GM19099 (cell line): ENCODE data around the gene FCRLA.

Source experiments
- POLR2A ChIP-seq: IDR thresholded peaks from 3 replicates; pipeline ENCODE4 v1.6.1; 2011; ENCODE audit warnings: low read depth; ENCODE audit not compliant: insufficient read length; ENCODE audit errors: extremely low read depth

Gene FCRLA

DNA sequence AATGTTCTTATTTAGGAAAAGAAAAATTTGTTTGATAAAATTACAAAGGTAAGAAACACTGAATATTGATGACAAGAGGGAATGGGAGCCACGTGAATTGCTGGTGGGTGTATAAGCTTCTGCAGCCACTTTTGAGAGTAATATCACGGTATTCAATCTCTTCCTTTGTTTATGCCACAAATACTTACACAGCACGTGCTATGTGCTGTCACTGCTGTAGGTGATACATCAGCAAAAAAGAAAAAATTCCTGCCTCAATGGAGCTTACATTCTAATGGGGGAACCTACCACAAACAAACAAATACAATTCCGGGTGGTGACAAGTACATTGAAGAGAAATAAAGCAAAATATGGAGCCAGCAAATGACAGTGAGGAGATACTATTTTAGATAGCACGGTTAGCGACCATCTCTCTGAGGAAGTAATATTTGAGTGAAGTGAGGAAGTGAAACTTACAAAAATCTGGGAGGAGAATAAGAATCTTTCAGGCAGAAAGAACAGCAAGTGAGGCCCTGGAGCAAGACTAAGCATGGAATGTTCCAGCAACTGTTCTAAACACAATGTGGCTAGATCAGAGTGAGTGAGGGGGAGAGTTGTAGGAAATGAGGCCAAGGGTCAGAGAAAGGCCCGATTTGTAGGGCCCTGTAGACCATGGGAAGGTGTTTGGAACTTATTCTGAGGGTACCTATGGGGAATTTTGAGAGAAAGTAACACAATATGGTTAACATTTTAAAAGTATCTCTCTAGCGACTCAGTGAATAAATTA lies 11.7 kb downstream of the FCRLA start:
- no peak for TF ChIP-seq POLR2A

DNA sequence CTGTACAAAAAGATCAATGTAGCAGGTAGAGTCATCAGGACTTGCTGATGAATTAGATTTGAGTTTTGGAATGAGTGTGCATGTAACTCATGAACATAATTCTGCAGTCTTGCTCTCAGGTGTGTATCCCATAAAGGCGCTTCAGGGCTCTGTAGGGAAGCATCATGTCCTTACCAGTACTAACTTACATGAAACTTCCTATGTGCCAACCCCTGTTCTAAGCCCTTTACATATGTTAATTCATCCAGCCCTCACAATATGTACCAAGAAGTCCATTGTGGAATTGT lies 12.2 kb downstream of the FCRLA start:
- no peak for TF ChIP-seq POLR2A

DNA sequence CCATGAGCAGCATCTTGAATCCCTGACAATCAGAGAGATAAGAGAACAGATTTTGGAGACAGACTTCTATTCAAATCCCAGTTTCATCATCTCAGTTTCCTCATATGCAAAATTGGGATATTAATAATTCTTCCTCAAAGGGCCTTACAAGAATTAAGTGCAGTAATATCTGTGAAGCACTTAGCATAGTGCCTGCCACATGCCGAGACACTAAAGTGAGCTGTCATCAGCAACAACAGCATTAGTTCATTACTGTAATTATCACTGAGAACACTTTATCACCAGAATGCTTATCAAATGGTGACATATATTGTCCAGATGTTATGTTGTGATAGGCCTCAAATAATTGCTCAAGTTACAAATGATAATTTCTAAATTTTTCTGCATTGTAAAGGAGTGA lies 13.4 kb downstream of the FCRLA start:
- no peak for TF ChIP-seq POLR2A

DNA sequence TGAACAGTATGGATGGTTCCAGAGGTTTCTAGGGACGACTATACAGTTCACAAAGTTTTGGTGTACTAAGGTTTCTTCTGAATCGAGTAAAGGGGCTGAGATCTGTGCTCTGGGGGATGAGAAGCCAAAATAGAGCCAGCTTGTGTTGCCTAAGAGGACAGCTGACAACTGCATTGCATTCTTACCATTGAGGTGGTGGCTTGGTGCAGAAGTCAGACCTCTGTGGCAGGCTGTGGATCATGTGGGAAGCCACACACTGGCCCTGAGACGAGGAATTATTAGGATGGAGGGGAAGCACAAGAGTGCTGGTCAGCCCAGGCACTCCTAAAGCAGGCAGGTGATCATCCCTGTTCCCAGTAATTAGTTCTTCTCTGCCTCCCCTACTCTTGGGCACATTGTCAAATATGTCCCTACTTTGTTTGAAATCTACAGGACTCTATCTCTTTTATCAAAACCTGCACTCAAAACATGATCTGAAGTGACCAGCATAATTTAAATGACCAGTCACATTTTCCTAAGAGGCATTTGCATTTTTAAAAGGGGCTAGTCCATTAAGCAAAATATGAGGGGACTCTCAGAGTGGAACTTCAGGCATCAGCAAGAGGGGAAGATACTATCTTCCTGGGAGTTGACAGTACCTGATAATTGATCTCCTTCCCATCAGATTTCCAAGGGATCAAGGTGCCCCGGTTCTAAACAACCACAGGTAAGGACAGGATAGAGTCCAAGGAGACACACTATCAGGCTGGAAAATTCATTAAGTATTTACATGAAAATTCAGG lies 14.1 kb downstream of the FCRLA start, which contains the start of gene FCRLB:
TSS of gene FCRLB (plus strand) at position 589 of the 782 bp plus-strand sequence. CDS start 1,129 bp downstream, outside the sequence.
- TF ChIP-seq POLR2A = no peak

DNA sequence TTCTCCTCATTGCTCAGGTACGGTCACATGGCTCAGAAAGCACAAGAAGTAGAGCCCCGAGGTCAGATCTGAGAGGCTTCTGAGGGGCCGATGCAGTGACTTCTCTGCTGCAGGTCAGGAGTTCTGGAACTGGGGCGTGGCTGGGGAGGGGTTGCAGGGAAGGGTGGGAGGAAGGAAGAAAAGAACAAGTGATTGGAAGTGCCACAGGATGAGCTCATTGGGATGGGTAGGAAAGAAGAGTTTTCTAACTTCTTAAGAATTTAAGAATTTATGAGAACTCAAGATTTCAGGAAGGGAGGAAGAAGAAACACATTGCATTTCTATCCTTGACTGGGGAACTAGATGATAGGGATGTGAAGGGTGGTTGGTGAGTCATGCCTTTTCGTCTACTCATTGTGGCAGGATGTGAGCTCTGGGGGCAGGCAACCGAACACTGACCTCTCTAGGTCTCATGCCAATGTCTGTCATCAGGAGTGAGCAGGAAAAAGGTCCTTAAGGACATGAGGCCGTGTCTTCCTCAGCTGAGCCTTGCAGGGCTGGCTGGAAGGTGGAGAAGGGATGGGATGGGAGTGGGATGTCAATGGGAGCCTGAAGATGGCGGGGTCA lies 14.8 kb downstream of the FCRLA start:
- no peak for TF ChIP-seq POLR2A

DNA sequence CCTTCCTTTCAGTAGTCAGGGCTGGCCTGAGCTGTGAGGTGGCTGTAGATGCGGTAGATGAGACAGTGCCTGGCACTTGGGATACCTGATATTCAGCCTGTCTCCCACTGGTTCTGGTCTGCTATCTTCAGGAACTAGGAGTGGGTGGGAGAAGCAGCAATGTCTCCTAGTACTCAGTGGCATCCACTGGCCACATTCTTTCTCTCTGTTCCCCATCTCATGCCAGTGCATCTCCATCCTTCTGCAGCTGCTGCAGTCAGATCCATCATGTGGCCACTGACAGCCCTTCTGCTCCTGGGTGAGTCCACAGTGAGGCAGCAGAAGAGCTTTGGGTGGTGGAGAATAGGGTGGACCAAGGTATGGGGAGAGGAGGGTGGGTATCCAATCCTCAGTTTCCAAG lies 15.4 kb downstream of the FCRLA start:
- TF ChIP-seq POLR2A = no peak

DNA sequence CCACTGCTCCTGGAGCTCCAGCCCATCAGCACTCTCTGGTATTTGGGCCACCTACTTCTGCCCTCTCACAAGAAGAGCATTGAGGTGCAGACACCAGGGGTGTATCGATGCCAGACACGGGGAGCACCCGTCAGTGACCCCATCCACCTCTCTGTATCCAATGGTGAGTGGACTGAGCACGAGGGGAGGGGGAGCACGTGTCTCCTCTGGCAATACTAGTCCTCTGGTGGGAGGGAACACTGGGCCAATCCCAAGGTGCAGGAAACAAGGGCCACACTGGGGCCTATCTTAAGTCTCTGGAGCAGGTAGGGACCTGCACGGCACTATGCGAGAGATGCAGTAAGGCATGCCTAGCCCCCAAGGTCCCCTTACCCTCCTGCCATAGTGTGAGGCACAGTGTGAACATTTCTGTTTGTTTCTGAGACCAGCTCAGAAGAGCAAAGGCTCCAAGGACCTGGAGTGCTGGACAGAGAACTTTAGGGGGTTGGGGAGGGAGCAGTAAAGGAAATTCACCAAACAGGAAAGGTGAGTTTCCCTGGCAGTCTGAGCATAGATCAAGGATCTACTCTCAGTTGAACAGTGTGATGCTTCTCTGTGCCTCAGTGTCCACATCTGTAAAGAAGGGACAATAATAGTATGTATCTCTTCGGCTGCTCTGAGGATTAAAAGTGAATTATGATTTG lies 16.6 kb downstream of the FCRLA start:
- no peak for TF ChIP-seq POLR2A

DNA sequence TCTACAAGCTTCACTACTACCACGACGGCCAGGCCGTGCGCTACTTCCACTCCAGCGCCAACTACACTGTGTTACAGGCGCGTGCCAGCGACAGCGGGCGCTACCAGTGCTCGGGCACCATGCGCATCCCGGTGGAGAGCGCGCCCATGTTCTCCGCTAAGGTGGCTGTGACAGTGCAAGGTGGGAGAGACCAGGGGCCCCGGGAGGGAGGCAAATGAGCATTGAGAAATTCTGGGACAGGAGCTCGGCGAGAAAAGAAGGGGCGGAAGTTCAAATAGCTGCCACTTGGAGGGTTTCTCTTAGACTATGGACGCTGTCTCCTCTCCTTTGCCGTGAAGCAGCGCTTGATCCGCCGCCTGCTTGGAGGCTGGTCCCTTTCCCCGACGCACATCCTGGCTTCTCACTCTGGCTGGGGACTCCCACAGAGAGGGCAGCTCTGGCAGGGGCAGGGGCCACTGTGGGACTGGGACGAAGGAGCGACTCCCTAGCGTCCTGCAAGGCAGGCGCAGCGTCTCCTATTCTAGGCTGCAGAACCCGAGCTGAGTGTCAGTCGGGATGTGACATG lies 19.0 kb downstream of the FCRLA start:
- TF ChIP-seq POLR2A = peak; percentile 47

DNA sequence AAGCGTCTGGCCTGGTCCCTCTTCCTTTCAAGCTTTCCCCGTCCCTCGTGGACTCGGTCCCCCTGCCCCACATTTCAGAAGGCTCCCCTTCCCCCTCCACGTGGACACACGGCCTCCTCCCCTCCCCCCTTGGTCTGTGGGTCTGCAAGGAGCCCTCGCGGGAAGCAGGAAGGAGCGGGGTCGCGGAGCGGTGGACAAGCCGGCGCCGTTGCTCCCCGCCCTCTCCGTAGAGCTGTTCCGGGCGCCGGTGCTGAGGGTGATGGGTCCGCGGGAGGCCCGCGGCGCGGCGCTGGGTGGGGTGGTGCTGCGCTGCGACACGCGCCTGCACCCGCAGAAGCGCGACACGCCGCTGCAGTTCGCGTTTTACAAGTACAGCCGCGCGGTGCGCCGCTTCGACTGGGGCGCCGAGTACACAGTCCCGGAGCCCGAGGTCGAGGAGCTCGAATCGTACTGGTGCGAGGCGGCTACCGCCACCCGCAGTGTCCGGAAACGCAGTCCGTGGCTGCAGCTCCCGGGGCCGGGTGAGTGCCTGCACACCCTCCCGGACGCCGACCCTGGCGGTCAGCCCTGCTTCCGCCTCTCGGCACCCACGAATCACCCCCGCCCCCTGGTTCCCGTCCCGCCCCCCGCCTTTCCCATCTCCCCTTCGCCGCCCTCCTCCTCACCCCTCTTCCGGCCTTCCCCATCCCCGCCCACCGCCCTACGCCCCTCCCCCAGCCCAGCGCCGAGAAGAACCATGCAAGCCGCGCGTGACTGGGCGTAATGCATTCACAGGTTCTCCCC lies 19.6 kb downstream of the FCRLA start:
- TF ChIP-seq POLR2A = peak; percentile 97

DNA sequence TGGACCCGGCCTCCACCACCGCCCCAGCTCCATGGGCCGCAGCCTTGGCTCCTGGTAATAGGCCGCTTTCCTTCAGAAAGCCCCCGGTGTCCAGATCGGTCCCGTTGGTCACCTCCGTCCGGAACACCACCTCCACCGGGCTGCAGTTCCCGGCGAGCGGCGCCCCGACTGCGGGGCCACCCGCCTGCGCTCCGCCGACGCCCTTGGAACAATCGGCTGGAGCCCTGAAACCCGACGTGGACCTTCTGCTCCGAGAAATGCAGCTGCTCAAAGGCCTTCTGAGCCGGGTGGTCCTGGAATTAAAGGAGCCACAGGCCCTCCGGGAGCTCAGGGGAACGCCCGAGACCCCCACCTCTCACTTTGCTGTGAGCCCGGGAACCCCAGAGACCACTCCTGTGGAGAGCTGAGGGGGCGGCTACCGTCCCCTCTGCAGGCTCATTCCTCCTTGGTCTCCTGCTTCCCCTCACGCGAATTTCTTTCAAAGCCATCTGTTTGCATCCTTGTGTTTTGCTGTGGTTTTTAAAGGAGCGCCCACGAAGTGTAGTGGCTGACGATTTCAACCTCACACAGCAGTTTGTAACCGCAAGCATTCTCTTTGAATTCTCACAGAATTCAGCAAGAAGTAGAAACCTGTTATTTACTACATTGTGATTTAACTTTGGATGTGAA lies 20.4 kb downstream of the FCRLA start:
- no peak for TF ChIP-seq POLR2A

DNA sequence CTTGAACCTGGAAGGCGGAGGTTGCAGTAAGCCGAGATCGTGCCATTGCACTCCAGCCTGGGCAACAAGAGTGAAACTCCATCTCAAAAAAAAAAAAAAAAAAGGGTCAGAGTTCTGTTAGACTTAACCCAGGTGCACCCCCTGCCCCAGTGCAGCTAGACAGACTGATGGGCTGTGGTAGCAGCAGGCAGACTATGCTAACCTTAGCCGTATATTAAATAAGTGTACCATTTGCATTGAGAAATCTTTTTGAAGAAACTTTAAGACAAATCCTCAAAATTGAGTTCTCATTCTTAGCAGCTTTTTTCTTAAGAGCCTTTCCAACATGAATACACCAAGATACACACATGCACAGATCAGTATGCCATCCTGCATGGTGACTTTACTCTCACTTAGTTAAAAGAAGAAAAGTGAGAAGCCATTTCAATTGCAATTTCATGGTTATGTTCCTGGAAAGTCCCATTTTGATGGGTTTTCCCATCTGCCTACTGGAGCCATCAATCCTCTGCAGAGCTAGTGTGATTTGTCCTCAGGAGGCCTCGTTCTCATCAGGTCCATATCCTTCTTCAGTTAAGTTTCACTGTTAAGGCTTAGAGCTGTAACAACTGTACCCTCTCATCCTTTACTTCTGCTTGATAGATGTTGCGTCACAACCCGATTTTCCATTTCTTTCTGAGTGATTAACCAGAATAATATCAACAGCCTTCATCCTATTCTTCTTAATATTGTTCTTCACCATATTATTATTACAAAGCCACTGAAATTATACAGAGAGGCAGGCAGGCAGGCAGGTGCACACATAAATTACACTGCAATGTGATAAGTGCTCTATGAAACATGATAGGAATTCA lies 21.6 kb downstream of the FCRLA start:
- TF ChIP-seq POLR2A = peak; percentile 19

DNA sequence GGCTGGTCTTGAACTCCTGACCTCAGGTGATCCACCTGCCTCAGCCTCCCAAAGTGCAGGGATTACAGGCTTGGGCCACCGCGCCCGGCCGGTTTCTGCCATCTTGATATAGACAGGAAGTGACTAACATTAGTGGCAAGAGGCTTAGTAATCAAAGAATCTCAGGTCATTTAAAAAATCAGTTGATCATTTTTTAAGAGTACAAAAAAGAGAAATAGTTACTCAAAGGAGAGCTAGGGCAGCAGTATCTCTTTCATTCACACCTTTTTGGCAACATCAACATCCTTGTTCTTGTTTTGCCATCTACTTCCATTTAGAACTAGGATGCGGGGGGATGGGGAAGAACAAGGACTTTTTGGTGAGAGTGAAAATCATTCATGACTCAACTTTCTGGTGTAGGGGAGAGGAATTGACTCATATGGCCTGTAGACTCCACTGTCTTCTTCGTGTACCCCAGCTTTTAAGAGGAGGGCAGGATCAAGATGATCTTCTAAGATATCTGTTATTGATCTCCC lies 23.1 kb downstream of the FCRLA start:
- no peak for TF ChIP-seq POLR2A

DNA sequence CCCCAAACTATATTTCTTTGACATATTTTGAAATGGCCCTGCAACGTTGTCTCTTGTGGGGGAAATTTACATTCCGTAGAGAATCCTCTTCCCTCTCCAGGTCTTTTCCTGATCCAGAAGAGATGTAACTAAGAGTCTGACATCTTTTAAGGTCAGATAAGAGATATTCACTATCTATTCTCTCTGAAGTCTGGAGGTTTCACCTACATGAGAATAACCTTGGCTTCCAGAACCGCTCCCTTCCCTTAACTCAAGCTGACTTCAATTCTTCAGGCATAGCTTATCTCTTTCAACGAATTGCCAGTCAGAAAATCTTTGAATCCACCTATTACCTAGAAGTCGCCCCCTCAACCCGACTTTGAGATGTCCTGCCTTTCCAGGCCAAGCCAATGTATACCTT lies 24.2 kb downstream of the FCRLA start:
- TF ChIP-seq POLR2A = no peak
